Nephron progenitor cell (in vitro differentiated cells): ENCODE measurements around the gene WDR48.
A peak's percentile ranks its signal among the peaks of the same experiment; 100 is the strongest.
"Not testable (repeated sequence)": the region's sequence is repeated elsewhere in the genome, so short reads cannot be mapped to it uniquely, and the experiment has no call there.

Experiments
- DNase-seq: peaks from one replicate; pipeline ENCODE4 v3.0.0; 2021
- H3K27ac Mint-ChIP-seq: 2 replicates; pipeline ENCODE4 v1.8.0; 2021; ENCODE audit warnings: mild to moderate bottlenecking, moderate library complexity, mixed read lengths
- H3K27me3 Mint-ChIP-seq: 2 replicates; pipeline ENCODE4 v1.8.0; 2021; ENCODE audit warnings: mild to moderate bottlenecking, low read depth, mixed read lengths; ENCODE audit not compliant: poor library complexity
- H3K36me3 Mint-ChIP-seq: 2 replicates; pipeline ENCODE4 v1.8.0; 2021; ENCODE audit warnings: low read depth, mixed read lengths
- H3K4me1 Mint-ChIP-seq: 2 replicates; pipeline ENCODE4 v1.8.0; 2021; ENCODE audit warnings: mixed read lengths
- H3K4me3 Mint-ChIP-seq: 2 replicates; pipeline ENCODE4 v1.8.0; 2021; ENCODE audit warnings: mild to moderate bottlenecking, moderate library complexity, mixed read lengths
- H3K9me3 Mint-ChIP-seq: 2 replicates; pipeline ENCODE4 v1.8.0; 2021; ENCODE audit warnings: mild to moderate bottlenecking, moderate library complexity, mixed read lengths
- CTCF ChIP-seq: fragments of 200-600 bp; sonication (generic); IDR thresholded peaks from 2 replicates; pipeline ENCODE4 v1.5.0; 2021; ENCODE audit warnings: antibody characterized with exemption

Gene WDR48

DNA sequence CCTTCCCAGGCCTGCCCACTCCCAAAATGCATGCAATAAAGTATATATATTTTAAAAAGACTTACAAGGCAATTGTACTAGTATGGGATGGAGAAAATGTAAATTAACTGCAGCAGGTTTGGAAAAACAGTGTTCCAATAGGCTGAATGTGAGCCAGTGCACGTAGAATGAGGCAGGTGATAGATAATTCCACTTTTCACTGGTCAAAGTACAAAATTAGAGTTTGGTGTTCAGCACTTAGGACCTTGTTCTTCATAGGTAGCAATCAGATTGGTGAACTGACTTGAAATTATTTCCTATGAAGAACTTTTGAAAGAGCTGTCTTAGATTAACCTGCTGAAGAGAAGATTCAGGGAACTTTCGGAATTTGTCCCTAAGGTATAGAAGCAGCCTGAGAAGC lies 1.9 kb downstream of the WDR48 start:
- H3K4me3 Mint-ChIP-seq, result peak overlapping the region; percentile 99
- peaks cover 16% of the 10 kb centered on the region for H3K36me3 Mint-ChIP-seq
- H3K27ac Mint-ChIP-seq, result no peak overlapping the region
- H3K9me3 Mint-ChIP-seq, result no peaks in the 10 kb centered on the region
- H3K27me3 Mint-ChIP-seq, result peaks cover 1% of the 10 kb centered on the region
- no peak for DNase-seq
- peaks cover 63% of the 10 kb centered on the region for H3K4me1 Mint-ChIP-seq
- TF ChIP-seq CTCF, result no peak

DNA sequence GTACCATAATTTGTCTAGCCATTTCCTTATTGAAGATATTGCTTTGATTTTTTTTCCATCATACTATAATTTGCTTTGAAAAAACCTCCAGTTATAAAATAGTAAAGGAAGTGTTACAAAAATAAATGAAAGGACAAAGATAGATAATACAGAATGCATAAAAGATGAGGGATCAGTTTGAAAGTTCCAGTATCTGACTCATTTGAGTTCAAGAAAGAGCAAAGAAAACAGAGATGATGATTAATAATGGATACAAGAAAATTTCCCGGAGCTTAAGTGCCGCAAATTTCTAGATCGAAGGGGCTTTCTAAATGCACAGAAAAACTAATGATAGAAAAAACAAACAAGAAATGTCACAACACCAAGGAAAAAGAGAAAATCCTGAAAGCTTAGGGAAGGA lies 4.3 kb downstream of the WDR48 start:
- peaks cover 33% of the 10 kb centered on the region for H3K36me3 Mint-ChIP-seq
- H3K4me3 Mint-ChIP-seq, result no peak overlapping the region
- H3K27ac Mint-ChIP-seq, result peak overlapping the region; percentile 68
- no peak for DNase-seq
- no peaks in the 10 kb centered on the region for H3K27me3 Mint-ChIP-seq
- no peak for TF ChIP-seq CTCF
- peaks cover 75% of the 10 kb centered on the region for H3K4me1 Mint-ChIP-seq
- H3K9me3 Mint-ChIP-seq, result peaks cover 17% of the 10 kb centered on the region

DNA sequence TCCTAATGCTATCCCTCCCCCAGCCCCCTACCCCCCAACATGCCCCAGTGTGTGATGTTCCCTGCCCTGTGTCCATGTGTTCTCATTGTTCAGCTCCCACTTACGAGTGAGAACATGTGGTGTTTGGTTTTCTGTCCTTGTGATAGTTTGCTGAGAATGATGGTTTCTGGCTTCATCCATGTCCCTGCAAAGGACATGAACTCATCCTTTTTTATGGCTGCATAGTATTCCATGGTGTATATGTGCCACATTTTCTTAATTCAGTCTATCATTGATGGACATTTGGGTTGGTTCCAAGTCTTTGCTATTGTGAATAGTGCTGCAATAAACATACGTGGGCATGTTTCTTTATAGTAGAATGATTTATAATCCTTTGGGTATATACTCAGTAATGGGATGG lies 9.4 kb downstream of the WDR48 start:
- peaks cover 48% of the 10 kb centered on the region for H3K4me1 Mint-ChIP-seq
- H3K4me3 Mint-ChIP-seq, H3K27me3 Mint-ChIP-seq, H3K27ac Mint-ChIP-seq, DNase-seq: not testable (repeated sequence)
- H3K9me3 Mint-ChIP-seq, result peaks cover 27% of the 10 kb centered on the region
- H3K36me3 Mint-ChIP-seq, result peaks cover 76% of the 10 kb centered on the region

GRCh38 chr3:39062180-39062579 lies 10.4 kb downstream of the WDR48 start:
- DNase-seq, result no peak
- no peak for TF ChIP-seq CTCF
- peaks cover 2% of the 10 kb centered on the region for H3K27me3 Mint-ChIP-seq
- H3K4me1 Mint-ChIP-seq, result peaks cover 38% of the 10 kb centered on the region
- H3K27ac Mint-ChIP-seq, result no peak overlapping the region
- no peak overlapping the region for H3K4me3 Mint-ChIP-seq
- peaks cover 27% of the 10 kb centered on the region for H3K9me3 Mint-ChIP-seq
- H3K36me3 Mint-ChIP-seq, result peaks cover 79% of the 10 kb centered on the region

DNA sequence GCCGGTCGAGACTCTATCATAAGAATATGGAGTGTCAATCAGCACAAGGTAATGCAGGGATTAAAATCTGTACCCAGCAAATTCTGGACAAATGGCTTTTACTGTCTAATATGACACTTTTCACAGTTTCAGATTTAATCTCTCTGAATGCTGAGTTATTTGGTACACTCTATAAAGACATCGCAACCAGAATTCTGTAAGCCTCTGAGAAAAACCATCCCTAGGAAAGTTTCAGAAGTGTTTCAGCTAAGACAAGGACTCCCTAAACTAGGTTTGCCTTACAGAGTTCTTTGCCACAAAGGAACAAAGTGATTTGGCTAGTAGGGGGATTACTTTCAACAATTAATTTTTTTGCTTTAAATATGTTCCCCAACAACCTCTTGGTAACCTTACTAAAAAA lies 11.3 kb downstream of the WDR48 start:
- H3K4me3 Mint-ChIP-seq, result no peak overlapping the region
- H3K4me1 Mint-ChIP-seq, result peaks cover 34% of the 10 kb centered on the region
- H3K36me3 Mint-ChIP-seq, result peaks cover 81% of the 10 kb centered on the region
- no peak for TF ChIP-seq CTCF
- H3K9me3 Mint-ChIP-seq, result peaks cover 27% of the 10 kb centered on the region
- H3K27me3 Mint-ChIP-seq, result peaks cover 2% of the 10 kb centered on the region
- no peak for DNase-seq
- H3K27ac Mint-ChIP-seq, result no peak overlapping the region

- DNase-seq, result no peak
- Mint-ChIP-seq H3K27me3 (peaks cover 2% of the 10 kb centered on the region), H3K36me3 (peaks cover 73% of the 10 kb centered on the region), H3K27ac (no peak overlapping the region), H3K4me3 (no peak overlapping the region), H3K9me3 (peaks cover 21% of the 10 kb centered on the region), H3K4me1 (peaks cover 19% of the 10 kb centered on the region)
- TF ChIP-seq CTCF, result no peak
These were observed 12.8 kb downstream of the WDR48 start for GRCh38 chr3:39064646-39065045.
